GM21390 (cell line): ENCODE data around the gene CYLD.

ENCODE experiments used
- ATAC-seq: cut with Tn5 transposase; IDR thresholded peaks from one replicate; pipeline ENCODE4 v1.9.1; 2021; ENCODE audit not compliant: unreplicated experiment

Gene CYLD

GRCh38 chr16:50814541-50814940 is 72.7 kb downstream of the CYLD start:
- ATAC-seq: no peak

GRCh38 chr16:50815382-50815781 is 73.5 kb downstream of the CYLD start:
- ATAC-seq: no peak

GRCh38 chr16:50816901-50817555 is 75.1 kb downstream of the CYLD start:
- ATAC-seq: no peak

DNA sequence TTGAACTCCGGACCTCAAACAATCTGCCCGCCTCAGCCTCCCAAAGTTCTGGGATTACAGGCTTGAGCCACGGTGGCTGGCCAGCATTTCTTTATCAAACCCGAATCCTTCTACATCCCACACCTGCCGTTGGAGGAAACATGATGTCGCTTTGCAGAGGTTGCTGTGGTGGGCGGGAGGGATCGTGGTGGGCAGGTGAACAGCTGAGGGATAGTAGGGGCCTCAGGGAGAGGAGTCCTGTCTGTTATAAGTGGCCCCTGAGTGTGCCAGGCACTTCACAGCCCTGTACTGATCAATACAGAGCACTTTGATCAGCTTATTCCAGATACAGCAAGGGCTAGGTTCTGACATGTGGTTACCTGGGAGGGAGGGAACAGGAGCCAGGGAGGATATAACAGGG is 76.5 kb downstream of the CYLD start:
- ATAC-seq: no peak

- ATAC-seq: no peak
Measured at GRCh38 chr16:50819706-50820105, 77.8 kb downstream of the CYLD start.

DNA sequence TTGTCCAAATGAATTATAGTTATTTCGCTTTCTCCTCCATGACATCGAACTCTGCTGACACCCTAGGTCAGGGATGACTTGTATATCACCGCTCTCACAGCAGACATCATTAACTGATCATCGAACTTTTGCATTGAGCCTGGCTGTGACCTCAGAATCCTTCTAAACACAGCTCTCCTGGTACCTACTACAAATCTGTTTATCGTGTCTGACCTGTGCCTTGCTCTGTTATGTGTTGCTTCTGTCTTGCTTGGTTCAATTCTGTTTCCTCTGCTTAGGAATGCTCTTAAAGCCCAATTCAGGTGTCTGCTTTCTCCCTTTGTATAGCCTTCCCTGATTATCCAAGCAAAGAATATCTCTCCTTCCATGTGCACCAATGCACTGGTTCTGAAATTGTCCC is 78.3 kb downstream of the CYLD start:
- ATAC-seq: no peak

DNA sequence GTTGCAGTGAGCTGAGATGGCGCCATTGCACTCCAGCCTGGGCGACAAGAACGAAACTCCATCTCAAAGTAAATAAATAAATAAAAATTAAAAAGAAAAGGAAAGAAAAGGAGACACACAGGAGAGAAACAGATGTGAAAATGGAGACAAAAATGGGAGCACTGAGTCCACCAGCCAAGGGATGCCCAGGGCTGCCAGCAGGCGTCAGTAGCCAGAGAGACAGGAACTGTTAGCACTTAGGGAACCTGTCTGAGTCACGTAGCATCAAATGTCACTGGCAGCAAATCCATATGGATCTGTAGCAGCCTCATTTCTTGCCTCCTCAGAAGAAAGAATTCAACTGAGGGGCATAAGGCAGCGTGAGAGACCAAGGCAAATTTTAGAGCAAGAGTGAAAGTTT is 79.7 kb downstream of the CYLD start:
- ATAC-seq: no peak

GRCh38 chr16:50822671-50823070 is 80.8 kb downstream of the CYLD start:
- ATAC-seq: no peak

DNA sequence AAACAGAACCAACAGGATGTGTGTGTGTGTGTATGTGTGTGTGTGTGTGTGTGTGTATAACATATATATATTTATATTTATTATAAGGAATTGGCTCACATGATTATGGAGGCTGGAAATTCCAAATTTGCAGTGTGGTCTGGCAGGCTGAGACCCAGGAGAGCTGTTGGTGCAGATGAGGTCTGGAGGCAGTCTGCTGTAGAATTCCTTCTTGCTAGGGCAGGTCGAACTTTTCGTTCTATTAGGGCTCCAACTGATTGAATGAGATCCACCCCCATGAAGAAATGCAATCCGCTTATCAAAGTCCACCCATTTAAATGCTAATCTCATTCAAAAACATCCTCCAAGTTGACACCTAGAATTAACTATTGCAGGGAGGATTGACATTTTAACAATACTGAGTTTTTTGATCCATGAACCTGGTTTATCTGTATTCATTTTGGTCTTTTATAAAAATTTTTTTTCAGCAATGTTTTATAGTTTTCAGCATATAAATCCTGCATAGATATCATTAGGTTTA is 85.0 kb downstream of the CYLD start:
- ATAC-seq: no peak

DNA sequence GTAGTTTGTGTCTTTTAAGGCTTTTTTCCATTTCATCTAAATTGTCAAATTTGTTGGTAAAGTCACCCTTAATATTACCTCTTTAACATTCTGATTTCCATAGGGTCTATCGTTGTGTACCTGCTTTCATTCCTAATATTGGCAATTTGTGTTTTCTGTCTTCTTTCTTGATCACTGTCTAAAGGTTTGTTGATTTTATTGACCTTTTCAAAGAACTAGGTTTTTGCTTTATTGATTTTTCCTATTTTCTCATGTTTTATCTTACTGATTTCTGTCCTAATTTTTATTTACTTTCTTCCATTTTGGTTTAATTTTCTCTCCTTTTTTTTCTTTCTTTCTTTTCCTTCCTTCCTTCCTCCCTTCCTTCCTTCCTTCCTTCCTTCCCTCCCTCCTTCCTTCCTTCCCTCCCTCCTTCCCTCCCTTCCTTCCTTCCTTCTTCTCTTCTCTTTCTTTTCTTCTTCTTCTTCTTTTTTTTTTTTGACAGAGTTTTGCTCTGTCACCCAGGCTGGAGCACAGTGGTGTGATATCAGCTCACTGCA is 86.3 kb downstream of the CYLD start:
- ATAC-seq: no peak

DNA sequence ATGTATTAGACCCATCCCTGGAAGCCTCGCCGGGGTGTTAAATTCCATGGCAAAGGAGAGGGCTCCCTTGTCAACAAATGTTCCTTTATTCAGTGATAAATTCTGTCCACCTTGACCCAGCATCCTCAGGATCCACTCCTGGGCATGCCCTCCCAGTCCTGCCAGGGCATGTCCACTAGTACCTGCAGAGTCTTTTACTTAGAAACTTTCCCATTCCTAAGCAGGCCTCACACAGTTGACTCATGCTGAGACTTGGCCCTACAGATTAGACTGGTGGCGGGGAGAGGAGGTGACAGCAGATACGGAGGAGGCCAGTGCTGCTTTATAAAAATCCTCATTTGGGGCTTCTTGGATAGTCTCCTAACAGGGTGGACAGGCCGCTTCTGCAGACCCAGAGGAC is 88.8 kb downstream of the CYLD start:
- no peak for ATAC-seq

DNA sequence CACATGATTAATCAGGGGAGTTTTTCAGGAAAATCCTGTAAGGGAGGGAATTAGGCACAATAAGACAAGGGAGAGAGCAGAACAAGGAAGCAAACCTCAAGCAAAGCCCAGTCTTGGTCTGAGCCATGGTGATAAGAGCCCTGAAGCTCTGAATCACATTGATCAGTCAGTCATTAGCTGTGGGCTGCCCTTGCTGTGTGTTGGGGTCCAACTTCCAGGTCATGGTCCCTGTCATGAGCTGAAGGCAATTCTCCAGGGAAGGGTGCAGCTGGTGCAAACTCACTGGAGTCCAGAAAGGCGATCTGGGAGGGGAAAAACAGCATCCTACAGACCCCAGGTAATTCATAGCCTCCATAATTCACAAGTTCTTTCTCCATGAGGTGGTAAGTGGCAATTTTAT is 89.9 kb downstream of the CYLD start:
- no peak for ATAC-seq

DNA sequence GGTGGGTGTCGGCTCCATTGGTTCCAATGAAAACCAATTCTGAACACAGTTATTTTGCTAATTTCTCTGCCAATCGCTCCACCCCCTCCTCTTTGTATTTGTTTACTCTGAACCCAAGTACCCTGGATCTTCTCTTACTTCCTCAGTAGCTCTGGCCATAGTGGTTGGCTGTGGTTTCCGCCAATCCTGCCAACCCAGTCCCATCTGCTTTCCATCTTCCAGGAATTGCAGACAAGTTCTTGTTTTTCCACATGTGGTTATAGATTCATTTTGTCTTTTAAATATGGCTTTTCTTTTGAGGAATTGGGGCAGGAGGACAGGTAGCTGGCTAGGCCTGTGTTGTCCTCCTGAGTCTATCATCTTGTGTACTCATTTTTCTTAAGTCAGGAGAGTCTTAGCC is 92.0 kb downstream of the CYLD start:
- no peak for ATAC-seq

GRCh38 chr16:50834701-50835100 is 92.8 kb downstream of the CYLD start:
- no peak for ATAC-seq

DNA sequence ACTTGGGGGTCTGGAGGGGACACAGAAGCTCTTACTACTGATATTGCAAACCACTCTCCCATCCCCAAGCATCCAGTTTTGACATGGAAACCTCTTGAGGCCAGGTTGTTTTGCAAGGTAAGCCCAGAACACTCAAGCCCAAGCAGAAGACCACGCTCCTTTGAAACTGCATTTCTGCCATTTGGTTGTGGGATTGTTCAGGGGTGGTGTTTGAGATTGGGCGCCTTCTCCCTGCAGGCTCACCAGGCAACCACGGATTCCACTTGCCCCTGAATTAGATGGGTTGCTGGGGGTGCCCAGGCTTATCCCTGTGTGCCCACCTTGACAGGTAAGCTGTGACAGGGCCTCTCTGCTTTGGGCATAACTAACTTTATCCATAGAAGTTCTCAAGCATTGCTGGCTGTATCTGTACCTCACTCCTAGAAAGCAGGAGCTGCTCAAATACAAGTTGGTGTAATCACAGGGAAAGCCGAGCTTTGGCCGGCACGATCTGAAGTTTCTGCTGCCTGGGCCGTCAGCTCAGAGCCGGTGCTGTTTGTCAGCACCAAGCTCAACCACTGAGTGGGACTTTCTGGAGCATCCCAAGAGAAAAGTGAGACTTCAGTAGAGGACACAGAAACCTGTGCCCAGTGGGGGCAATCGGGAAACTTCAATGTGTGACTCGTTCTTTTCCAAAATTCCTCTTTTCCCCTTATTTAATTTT is 93.6 kb downstream of the CYLD start:
- no peak for ATAC-seq

DNA sequence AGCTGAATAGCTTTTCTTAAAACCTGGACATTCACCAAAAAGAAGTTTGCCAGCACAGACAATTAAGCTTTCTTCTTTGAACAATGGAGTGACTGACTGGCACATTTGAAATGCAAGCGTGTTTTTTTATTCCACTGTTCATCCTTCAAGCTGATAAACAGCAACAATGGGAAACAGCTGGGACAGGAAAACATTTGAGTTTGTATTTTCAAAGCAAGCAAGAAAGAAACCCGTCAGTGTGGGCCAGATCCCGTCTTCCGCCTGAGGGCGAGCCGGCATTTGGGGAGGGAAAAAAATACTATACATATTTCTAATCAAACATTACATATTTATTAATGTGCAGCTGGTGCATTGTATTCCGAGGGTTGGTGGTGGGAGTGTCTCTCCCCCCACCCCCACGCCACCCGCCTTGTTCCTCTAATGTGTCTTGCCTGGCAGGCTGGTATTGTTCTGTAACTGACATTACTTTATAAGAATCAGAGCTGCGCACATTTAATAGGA is 94.3 kb downstream of the CYLD start:
- no peak for ATAC-seq

GRCh38 chr16:50837324-50837723 is 95.4 kb downstream of the CYLD start:
- ATAC-seq: no peak

- no peak for ATAC-seq
Measured at GRCh38 chr16:50838165-50838564, 96.3 kb downstream of the CYLD start.

DNA sequence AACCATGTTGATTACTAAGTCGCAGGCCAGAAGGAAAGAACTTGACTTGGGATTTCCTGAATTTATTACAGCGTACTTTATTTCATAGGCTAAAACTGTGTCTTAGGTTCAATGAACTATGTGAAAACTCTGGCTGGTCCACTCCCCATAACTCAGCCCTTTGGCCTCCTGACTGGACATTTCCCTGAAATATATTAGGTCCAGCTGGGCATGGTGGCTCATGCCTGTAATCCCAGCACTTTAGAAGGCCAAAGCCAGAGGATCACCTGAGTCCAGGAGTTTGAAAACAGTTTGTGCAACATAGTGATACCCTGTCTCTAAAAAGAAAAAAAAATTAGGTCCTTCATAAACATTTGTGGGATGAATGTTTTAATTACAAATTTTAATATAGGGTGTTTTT is 97.0 kb downstream of the CYLD start:
- ATAC-seq: no peak

DNA sequence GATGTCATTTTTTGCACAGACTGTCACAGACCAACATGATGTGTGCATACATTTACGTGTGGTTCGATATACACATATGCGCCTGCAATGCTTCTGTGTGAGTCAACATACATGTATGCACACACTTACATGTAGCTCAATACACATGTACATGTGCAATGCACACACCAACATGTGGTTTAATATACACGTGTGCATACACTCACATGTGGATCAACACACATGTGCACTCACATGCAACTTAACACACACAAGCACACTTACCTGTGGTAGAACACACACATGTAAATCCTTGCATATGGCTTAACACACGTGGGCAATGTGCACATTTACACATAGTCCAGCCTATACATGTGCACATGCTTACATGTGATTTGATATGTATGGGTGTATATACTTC is 97.5 kb downstream of the CYLD start:
- no peak for ATAC-seq

DNA sequence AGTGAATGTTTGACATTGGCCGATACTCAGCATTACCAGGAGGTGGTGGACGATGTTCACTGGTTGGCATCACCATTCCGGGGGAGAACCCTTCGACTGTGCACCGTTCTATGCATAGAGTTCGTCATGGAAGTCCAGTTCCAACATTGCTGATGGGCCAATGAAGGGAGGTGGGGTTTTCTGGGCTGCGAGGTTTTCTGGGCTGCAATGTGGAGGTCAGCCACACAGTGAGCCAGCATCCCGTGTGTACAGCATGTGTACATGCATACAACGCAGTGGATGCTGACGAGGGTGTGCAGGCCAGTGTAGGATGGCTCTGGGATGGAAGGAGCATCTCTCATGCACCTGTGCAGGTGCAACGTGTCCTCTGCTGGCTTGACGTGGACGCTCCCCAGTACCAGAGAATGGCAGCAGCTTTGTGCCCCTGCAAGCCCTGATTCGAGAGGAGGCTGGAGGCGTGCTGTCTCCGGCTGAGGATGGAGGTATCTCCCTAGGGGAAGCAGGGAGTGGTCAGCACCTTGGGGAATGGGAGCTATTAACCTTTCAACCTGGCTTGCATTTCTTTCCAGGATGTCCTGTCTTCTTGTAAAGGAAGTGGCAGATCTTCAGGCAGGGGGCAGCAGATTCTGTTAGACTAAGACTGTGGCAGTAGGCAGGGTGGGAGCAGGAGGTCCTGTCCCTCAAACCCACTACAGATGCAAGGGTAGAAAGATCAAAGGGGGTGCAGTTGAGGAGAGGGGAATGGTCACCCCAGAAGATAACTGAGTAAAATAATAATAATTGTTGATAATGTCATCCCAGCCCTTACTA is 98.2 kb downstream of the CYLD start:
- no peak for ATAC-seq
